ENCODE data around the gene RAB11B.
"Not testable (repeated sequence)": the region's sequence is repeated elsewhere in the genome, so short reads cannot be mapped to it uniquely, and the experiment has no call there.

RAB11B gene

DNA sequence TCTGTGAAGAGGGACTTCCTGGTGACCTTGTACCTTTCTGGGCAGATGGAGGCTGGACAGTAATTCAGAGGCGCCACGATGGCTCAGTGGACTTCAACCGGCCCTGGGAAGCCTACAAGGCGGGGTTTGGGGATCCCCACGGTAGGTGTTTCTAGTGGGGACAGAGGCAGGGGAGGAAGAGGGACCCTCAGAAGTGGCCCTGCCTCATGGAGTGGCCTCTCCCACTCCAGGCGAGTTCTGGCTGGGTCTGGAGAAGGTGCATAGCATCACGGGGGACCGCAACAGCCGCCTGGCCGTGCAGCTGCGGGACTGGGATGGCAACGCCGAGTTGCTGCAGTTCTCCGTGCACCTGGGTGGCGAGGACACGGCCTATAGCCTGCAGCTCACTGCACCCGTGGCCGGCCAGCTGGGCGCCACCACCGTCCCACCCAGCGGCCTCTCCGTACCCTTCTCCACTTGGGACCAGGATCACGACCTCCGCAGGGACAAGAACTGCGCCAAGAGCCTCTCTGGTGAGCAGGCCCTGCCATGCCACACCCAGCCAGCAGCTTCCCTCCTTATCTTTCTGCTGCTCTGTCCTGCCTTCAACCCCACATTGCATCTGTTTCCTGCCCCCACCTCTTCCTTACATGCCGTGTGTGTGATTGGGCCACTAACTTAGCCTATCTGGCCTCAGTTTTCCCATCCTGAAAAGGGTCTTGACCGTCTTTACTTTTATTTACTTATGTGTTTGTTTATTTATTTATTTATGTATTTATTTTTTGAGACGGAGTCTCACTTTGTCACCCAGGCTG, 19.0 kb upstream of the RAB11B start:
- no peak for FAIRE-seq

DNA sequence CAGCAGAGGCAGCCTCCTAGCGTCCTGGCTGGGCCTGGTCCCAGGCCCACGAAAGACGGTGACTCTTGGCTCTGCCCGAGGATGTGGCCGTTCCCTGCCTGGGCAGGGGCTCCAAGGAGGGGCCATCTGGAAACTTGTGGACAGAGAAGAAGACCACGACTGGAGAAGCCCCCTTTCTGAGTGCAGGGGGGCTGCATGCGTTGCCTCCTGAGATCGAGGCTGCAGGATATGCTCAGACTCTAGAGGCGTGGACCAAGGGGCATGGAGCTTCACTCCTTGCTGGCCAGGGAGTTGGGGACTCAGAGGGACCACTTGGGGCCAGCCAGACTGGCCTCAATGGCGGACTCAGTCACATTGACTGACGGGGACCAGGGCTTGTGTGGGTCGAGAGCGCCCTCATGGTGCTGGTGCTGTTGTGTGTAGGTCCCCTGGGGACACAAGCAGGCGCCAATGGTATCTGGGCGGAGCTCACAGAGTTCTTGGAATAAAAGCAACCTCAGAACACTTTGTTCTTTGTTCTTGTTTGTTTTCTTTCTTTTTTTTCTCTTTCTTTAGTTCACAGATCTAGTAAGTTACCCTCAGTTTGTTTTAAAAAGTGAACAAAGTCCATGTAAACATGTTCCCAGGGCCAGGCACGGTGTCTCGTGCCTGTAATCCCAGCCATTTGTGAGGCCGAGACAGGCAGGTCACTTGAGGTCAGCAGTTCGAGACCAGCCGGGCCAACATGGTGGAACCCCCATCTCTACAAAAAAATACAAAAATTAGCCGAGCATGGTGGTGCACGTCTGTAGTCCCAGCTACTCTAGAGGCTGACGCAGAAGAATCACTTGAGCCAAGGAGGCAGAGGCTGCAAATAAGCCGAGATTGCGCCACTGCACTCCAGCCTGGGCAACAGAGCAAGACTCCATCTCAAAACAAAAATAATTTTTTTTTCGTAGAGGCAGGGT, 16.0 kb upstream of the RAB11B start:
- no peak for FAIRE-seq

DNA sequence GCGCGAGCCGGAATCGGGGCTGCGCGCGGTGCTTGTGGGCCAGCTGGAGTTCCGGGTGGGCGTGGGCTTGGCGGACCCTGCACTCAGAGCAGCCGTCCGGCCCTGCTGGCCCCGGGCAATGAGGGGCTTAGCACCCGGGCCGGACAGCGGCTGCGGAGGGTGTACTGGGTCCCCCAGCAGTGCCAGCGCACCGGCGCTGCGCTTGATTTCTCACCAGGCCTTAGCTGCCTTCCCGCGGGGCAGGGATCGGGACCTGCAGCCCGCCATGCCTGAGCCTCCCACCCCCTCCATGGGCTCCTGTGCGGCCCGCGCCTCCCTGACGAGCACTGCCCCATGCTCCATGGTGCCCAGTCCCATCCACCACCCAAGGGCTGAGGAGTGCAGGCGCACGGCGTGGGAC, 14.4 kb upstream of the RAB11B start:
- FAIRE-seq: not testable (repeated sequence)

DNA sequence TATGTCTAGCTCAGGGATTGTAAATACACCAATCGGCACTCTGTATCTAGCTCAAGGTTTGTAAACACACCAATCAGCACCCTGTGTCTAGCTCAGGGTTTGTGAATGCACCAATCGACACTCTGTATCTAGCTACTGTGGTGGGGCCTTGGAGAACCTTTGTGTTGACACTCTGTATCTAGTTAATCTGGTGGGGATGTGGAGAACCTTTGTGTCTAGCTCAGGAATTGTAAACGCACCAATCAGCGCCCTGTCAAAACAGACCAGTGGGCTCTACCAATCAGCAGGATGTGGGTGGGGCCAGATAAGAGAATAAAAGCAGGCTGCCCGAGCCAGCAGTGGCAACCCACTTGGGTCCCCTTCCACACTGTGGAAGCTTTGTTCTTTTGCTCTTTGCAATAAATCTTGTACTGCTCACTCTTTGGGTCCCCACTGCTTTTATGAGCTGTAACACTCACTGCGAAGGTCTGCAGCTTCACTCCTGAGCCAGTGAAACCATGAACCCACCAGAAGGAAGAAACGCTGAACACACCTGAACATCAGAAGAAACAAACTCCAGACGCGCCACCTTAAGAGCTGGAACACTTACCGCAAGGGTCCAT, 13.7 kb upstream of the RAB11B start:
- not testable (repeated sequence) for FAIRE-seq

DNA sequence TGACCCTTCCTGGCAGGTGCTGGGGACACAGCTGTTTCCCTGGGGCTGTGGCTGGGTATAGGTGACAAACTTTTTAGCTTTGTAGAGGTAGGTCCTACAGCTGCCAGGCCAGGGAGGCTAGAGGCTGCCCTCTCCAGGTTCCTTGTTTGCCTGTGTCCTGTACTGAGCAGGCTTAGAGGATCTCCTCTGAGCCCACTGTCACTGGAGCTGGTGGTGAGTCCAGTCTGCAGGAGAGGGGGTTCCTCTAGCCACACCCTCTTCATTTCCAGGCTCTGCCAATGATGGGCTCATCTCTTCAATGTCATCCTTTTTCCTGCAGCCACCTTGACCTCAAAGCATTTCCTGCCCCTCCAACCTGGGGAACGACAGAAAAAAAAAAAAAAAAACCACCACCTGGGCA, 12.6 kb upstream of the RAB11B start:
- no peak for FAIRE-seq

DNA sequence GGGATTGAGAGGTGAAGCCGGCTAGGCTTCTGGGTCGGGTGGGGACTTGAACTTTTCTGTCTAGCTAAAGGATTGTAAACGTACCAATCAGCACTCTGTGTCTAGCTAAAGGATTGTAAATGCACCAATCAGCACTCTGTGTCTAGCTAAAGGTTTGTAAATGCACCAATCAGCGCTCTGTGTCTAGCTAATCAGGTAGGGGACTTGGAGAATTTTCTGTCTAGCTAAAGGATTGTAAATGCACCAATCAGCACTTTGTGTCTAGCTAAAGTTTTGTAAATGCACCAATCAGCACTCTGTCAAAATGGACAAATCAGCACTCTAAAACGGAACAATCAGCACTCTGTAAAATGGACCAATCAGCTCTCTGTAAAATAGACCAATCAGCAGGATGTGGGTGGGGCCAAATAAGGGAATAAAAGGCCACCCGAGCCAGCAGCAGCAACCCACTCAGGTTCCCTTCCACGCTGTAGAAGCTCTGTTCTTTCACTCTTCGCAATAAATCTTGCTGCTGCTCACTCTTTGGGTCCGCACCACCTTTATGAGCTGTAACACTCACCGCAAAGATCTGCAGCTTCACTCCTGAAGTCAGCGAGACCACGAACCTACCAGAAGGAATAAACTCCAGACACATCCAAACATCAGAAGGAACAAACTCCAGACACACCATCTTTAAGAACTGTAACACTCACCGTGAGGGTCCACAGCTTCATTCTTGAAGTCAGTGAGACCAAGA, 10.8 kb upstream of the RAB11B start:
- FAIRE-seq: not testable (repeated sequence)

DNA sequence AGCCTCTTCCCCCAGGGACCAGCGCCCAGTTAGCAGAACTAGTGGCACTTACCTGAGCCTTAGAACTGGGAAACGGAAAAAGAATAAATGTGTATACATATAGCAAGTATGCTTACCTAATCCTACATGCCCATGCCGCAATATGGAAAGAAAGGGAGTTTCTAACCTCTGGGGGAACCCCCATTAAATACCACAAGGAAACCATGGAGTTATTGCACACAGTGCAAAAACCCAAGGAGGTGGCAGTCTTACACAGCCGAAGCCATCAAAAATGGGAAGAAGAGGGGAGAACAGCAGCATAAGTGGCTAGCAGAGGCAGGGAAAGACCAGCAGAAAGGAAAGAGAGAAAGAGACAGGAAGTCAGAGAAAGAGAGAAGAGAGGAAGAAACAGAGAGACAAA, 5.6 kb upstream of the RAB11B start:
- FAIRE-seq: not testable (repeated sequence)

DNA sequence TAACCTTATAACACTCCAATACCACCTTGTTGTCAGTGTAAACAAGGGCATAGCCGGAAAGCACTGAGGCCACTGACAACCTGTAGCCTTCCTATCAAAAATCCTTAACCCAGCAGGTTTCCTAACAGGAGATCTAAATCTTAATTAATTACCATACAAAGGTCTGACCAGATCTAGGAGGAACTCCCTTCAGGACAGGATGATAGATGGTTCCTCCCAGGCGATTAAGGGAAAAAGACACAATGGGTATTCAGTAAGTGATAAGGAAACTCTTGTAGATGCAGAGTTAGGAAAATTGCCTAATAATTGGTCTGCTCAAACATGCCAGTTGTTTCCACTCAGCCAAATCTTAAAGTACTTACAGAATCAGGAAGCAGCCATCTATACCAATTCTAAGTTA, 5.1 kb upstream of the RAB11B start:
- FAIRE-seq: not testable (repeated sequence)

DNA sequence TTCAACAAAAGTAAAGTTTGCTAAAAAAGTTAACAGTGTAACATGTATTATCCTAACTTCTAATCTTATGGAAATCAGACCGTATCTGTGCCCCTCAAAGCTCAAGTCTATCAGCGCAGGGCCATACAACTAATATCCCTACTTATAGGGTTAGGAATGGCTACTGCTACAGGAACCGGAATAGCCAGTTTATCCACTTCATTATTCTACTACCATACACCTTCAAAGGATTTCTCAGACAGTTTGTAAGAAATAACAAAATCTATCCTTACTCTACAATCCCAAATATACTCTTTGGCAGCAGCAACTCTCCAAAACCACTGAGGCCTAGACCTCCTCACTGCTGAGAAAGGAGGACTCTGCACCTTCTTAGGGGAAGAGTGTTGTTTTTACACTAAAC, 4.6 kb upstream of the RAB11B start:
- FAIRE-seq: not testable (repeated sequence)

DNA sequence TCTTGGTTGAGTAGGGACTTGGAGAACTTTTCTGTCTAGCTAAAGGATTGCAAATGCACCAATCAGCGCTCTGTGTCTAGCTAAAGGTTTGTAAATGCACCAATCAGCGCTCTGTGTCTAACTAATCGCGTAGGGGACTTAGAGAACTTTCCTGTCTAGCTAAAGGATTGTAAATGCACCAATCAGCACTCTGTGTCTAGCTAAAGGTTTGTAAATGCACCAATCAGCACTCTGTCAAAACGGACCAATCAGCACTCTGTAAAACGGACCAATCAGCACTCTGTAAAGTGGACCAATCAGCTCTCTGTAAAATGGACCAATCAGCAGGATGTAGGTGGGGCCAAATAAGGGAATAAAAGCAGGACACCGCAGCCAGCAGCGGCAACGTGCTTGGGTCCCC, 3.7 kb upstream of the RAB11B start:
- not testable (repeated sequence) for FAIRE-seq

DNA sequence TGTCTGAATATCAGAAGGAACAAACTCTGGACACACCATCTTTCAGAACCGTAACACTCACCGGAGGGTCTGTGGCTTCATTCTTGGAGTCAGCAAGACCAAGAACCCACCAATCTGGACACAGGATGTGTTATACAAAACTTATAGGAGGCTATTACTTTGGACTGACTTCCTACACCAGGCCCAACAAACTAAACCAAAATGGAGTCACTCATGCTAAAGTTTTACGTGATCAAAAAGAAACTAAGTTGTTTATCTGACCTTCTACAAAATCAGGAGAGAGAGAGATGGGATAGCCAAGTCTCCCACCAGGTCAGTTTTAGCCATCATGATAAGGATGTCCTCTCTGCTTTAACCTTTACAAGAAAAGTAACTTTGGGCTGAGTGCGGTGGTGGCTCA, 3.2 kb upstream of the RAB11B start:
- FAIRE-seq: no peak

DNA sequence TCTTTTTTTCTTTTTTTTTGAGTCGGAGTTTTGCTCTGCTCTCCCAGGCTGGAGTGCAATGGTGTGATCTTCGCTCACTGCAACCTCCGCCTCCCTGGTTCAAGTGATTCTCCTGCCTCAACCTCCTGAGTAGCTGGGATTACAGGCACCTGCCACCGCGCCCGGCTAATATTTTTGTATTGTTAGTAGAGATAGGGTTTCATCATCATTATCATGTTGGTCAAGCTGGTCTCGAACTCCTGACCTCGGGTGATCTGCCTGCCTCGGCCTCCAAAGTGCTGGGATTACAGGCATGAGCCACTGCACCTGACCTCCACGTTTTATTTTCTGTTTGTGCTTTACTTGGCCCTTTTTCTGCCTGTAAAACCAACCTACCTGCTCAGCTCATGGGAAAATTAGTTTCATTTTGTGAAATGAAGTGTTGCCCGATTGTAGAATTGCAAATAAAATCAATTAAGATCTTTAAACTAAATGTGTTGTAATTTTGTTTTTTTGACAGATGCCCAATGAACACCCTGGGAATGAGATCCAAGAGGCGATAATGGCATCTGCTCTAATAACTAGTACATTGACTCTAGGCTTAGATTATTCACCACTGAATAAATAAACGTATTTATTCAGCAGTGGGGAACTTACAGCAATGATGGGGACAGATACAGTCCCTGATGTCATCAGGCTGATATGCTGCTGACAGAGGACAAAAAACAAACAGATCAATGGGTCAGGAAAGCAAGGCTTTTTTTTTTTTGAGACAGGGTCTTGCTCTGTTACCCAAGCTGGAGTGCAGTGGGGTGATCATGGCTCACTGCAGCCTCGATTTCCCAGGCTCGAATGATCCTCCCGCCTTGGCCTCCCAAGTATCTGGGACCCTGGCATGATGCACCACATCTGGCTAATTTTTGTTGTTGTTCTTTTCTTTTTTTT, 2.2 kb upstream of the RAB11B start:
- peak; percentile 96 for FAIRE-seq

DNA sequence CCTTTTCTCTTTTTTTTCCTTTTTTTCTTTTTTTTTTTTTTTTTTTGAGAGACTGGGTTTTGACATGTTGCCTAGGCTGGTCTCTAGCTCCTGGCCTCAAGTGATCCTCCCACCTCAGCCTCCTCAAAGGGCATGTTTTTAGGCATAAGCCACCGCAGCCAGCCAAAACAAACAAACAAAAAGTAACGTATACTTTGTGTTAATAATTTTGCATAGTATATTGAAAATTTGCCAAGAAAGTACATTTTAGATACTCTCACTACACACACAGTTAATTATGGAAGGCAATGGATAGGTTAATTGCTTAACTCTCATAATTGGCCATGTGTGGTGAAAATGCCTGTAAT, 1.6 kb upstream of the RAB11B start:
- no peak for FAIRE-seq

DNA sequence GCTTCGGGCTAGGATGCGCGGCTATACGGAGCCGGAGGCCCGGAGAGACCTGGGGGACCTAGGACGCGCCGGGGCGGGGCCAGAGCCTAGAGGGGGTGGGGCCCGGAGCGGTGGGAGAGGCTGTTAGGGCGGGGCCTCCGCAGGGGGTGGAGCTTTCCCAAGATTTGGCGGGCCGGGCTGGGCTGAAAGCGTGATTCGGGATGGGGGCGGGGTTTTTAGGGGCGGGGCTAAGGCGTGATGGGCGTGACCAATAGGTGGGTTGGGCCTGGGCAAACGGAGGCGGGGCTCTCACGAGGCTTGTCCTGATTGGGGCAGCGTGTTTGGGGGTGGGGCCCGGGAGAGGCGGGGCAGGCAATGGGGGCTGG, 439 bp downstream of the RAB11B start:
- no peak for FAIRE-seq

DNA sequence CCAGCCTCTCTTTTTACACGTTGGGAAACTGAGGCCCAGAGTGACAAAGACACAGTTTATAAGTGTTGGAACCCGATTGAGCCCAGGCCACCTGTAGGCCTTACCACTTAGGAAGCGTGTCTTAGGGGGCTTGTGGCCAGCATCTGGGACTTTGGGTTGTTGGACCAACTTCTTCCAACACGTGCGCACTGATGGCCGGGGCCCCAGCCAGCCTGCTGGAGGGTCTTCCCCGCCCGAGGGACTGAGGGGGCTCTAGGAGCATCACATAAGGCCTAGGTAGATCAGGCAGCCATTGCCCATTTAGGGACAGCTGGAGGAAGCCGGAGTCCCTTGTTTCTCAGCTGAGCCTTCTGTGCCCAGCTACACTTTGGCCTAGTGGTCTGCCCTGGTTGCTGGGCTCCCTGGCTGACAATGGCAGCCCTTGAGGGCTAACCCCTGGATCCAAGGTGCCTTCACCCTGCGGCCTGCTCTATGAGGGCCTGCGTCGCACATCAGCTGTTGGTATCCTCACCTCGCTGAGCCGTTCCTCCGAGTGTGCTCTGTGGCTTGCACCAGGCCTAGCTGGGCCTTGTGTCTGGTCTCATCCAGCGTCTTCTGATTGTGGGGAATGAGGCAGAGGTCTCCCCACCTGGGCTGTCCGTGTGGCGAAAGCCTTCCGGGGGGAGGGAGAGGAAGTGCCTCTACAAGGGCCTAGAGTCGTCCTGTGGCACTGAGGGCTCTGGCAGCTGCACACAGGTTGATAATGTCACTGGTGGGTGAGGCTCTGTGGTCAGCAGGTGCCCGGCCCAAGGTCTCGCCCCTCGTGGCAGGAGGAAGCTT, 1.2 kb downstream of the RAB11B start:
- FAIRE-seq: no peak

DNA sequence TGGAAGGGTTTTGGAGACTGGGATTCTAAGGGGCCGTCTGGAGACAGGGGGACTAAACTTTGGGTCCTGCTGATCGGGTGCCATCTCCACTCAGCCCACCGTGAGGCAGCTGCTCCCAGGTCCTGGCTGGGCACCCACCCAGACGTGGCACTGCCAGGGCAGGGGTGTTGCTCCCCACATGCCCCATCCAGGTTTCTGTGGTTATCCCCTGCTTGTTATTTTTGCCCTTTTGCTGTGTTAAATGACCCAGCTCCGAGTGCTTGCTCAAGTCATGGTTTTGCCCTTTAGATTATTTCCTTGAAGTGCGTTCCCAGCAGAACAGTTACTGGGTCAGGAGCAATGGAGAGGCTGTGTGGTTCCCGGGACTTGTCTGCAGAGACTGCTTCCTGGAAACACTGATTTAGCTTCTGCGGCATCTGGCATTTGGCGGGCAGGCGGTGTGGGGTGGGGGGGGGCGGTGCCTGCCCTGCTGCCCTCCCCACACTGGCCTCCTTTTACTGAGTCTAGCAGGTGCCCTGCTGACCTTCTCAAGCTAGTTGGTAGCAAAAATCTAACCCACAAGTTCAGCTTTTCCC, 1.9 kb downstream of the RAB11B start:
- FAIRE-seq: peak; percentile 65

DNA sequence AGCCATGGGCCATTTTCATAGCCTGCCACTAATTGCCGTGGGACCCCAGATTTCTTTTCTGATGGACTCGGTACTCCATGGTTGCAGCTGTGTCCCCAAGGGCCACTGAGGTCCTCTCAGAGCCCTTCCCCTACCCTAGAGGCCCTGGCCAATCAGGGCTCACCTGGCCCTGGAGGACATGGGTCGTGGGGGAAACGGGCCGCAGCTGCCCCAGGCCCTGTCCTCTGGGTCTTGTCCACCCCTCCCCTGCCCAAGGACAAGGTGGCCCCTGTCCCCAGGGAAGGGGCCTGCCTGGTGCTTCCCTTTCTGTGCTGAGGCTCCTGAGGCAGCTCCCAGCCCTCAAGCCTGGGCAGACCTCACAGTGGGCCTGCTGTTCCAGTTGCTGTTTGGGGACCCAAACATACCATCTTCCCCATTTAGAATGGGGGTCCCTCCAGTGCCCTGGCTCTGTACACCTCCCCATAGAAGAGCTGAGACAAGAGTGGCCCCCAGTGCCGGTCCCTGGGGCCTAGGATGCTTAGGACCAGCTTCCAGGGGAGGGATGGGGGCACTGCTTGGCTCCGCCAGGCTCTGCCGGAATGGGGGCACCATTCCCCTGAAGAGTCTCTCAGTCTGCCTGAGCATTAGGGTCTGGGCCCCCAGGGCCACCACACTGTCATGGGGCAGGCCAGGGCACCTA, 3.2 kb downstream of the RAB11B start:
- FAIRE-seq: no peak

DNA sequence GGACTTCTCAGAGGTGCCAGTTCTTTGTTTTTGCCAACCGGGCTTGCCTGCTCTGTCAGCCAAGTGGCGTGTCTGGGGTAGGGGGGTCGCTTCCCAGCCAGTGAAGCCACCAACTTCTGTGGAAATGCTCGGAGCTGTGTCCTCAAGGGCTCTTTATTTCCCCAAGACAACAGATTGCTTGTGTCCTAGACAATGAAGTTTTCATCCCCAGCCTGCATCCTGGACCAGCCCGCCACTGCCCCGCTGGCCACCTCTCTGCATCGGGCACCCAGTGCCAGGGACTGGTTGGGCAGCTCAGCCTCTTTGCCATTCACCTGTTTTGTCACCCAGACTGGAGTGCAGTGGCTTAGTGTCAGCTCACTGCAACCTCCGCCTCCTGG, 3.7 kb downstream of the RAB11B start:
- FAIRE-seq: no peak

DNA sequence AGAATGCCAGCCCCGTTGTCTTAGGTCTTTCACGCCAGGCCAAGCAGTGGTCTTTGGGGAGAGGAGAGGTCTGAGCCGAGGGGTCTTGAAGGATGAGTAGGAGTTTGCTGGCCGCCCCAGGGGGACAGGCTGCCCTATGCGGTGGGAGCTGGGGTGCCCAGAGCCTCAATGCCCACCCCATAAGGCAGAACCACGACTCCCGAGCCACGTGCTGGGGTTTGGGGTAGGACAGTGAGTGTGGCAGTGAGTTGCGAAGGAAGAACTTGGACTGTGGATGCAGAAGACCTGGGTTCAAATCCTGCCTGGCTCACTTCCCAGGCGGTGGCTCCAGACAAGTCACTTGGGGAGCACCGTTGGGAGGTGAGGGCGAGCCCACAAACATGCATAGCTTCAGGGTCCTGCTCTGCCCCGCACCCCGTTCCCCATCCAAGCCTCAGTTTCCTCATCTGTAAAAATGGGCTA, 5.5 kb downstream of the RAB11B start:
- FAIRE-seq: no peak

DNA sequence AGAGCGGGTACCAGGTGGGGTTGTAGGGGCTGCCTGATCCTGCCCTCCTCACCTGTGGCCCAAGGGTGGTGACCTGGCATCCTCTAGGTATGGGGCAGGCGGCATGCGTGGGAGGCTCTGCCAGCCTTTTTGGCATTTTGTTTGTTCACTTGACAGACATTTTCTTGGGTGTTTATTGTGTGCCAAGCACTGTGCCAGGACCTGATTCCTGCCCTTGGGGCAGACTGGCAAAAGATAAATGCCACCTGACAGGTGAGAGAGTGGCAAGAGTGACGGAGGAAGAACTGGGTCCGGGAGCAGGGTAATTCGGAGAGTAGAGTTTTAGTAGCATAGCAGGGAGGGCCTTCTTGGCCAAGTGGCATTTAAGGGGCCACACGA, 6.0 kb downstream of the RAB11B start:
- no peak for FAIRE-seq
